HG02981 (cell line): ENCODE results near the gene SNRK.
"Not testable (repeated sequence)": the region's sequence is repeated elsewhere in the genome, so short reads cannot be mapped to it uniquely, and the experiment has no call there.

Source experiments
- ATAC-seq: cut with Tn5 transposase; IDR thresholded peaks from one replicate; pipeline ENCODE4 v1.9.1; 2021; ENCODE audit warnings: mild to moderate bottlenecking, moderate library complexity; ENCODE audit not compliant: unreplicated experiment

SNRK gene

GRCh38 chr3:43343815-43344214 lies 57.5 kb downstream of the SNRK start:
- ATAC-seq = no peak

GRCh38 chr3:43344520-43344919 lies 58.2 kb downstream of the SNRK start:
- no peak for ATAC-seq

- ATAC-seq = no peak
Observed at GRCh38 chr3:43345246-43345645, 58.9 kb downstream of the SNRK start.

- no peak for ATAC-seq
Observed at GRCh38 chr3:43345877-43346276, 59.5 kb downstream of the SNRK start.

GRCh38 chr3:43346978-43347749 lies 60.8 kb downstream of the SNRK start:
- ATAC-seq = no peak

- no peak for ATAC-seq
Observed at GRCh38 chr3:43347774-43348173, 61.4 kb downstream of the SNRK start.

GRCh38 chr3:43348350-43348749 lies 62.0 kb downstream of the SNRK start:
- ATAC-seq = no peak

GRCh38 chr3:43348852-43349574 lies 62.7 kb downstream of the SNRK start:
- ATAC-seq = no peak

GRCh38 chr3:43349716-43350115 lies 63.4 kb downstream of the SNRK start:
- no peak for ATAC-seq

GRCh38 chr3:43353393-43353792 lies 67.1 kb downstream of the SNRK start:
- ATAC-seq = no peak

- no peak for ATAC-seq
Observed at GRCh38 chr3:43353923-43354670, 67.8 kb downstream of the SNRK start.

- not testable (repeated sequence) for ATAC-seq
Observed at GRCh38 chr3:43356033-43356432, 69.7 kb downstream of the SNRK start.

- ATAC-seq = no peak
Observed at GRCh38 chr3:43361077-43361476, 74.7 kb downstream of the SNRK start.

GRCh38 chr3:43362183-43362582 lies 75.8 kb downstream of the SNRK start:
- ATAC-seq = no peak

GRCh38 chr3:43362961-43363360 lies 76.6 kb downstream of the SNRK start:
- ATAC-seq = no peak

- ATAC-seq = no peak
Observed at GRCh38 chr3:43363621-43364266, 77.4 kb downstream of the SNRK start.

- ATAC-seq = no peak
Observed at GRCh38 chr3:43364494-43364893, 78.2 kb downstream of the SNRK start.

GRCh38 chr3:43364926-43365325 lies 78.6 kb downstream of the SNRK start:
- ATAC-seq = no peak

- ATAC-seq = no peak
Observed at GRCh38 chr3:43365601-43366305, 79.4 kb downstream of the SNRK start.

GRCh38 chr3:43366481-43366880 lies 80.1 kb downstream of the SNRK start:
- ATAC-seq = no peak

- no peak for ATAC-seq
Observed at GRCh38 chr3:43366885-43367284, 80.5 kb downstream of the SNRK start.
